HG03108 (cell line): ENCODE measurements around the gene C17orf100.

ENCODE experiments used
- ATAC-seq: cut with Tn5 transposase; IDR thresholded peaks from one replicate; pipeline ENCODE4 v1.9.1; 2021; ENCODE audit warnings: moderate library complexity; ENCODE audit not compliant: unreplicated experiment

C17orf100 gene

DNA sequence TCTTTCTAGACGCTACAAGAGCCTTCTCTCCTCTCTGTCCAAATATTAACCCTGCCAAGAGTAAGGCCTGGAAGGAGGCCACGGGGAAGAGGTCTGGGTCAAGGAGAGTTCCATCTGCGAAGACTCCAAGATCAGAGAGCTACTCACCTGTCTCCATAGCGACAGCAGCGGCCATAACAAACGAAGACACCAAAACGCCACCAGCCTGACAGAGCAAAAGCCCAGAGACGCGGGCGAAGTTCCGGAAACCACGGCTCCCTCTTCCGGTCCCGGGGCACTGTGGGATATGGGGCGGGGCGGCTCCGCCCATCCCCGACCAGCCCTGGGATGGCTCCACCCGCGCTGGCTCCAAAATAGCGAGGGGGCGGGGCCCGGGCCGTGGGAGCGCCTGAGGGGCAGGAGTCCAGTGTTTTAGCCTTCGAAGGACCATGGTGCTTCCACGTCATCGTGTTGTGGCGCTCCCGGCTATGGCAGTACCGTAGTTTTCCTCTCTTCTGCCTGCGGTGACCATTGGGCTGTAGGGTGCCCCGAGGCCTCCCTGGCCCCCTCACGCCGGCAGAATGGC is at the start of gene C17orf100, which contains the start of gene MED31:
C17orf100 (plus strand) TSS at position 409 of the 565 bp plus-strand sequence; CDS start at position 561, 152 bp downstream.
MED31 (minus strand) TSS at position 252 of the 565 bp plus-strand sequence; CDS start at position 175, 77 bp downstream.
- ATAC-seq, result peak; percentile 93

GRCh38 chr17:6602141-6602540 is 49.4 kb upstream of the C17orf100 start:
- ATAC-seq, result no peak

DNA sequence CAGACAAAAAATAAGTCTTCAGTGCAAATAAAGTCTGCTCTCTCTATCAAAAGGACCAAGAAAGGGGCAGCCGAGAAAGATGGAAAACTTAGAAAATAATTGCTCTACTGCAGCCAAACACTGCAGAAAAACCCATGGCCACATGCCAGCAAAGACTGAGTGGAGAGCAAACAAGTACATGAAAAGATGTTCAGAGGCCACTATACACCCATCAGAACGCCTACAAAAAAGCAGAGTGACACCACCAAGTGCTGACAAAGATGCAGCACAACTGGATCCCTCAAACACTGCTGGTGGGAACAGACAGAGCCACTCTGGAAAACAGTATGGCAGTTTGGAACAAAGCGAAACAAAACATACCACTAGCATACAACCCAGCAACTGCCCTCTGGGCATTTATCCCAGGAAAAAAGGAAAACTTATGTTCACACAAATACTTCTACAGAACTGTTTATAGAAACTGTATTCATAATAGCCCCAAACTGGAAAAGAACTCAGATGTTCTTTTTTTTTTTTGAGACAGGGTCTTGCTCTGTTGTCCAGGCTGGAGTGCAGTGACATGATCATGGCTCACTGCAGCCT is 47.7 kb upstream of the C17orf100 start:
- ATAC-seq, result no peak

DNA sequence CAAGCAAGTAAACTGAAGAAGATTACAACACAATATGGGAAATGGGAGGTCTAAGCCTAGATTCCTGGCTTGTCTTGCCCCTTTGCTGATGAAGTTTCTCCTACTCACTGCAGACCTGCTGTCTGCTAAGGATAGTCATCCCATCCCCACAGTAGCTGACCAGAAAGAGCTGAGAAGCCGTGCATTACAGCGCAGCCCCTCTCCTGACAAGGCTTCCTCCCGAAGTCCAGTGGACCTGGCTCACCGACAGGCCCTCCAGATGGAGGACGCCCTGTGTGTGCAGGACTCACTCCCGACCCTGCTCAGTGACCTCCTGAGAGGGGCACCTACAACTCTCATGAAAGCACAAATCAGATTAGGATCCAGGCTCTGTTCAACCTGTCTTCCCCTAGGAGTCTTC is 46.4 kb upstream of the C17orf100 start:
- no peak for ATAC-seq

- ATAC-seq, result no peak
Observed at GRCh38 chr17:6608321-6608720, 43.2 kb upstream of the C17orf100 start.

DNA sequence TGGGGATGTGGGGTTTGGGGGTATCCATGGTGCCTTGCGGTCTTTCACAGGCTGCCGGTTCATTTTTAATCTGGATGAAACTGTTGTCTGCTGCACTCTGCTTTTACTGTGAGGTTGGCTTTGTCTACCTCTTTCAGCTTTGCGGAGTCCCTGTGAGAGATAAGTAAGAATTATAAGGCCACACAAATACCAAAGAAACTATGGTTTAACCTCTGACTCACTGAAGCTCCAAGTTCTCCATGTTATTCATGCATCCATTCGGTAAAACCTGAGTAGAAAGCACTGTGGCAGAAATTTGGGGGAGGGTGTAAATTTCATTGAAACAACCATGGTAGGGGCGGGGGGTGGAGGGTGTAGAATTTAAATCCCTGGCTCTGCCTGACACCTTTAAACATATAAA is 41.6 kb upstream of the C17orf100 start:
- no peak for ATAC-seq

DNA sequence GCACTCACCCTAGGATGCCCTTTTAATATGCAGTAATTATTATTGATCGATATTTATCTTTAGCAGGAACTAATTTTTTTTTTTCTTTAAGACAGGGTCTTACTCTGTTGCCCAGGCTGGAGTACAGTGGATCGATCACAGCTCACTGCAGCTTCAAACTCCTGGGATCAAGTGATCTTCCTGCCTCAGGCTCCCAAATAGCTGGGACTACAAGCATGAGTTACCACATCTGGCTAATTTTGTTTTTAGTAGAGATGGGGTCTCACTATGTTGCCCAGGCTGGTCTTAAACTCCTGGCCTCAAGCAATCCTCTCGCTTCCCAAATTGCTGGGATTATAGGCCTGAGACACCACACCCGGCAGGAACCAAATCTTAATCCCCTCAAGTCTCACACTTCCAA is 40.3 kb upstream of the C17orf100 start:
- ATAC-seq, result no peak

GRCh38 chr17:6623941-6624340 is 27.6 kb upstream of the C17orf100 start:
- no peak for ATAC-seq

- ATAC-seq, result no peak
Observed at GRCh38 chr17:6626616-6627015, 24.9 kb upstream of the C17orf100 start.

GRCh38 chr17:6627019-6627418 is 24.5 kb upstream of the C17orf100 start:
- ATAC-seq, result no peak

GRCh38 chr17:6630390-6630789 is 21.2 kb upstream of the C17orf100 start:
- no peak for ATAC-seq

- ATAC-seq, result no peak
Observed at GRCh38 chr17:6632530-6632929, 19.0 kb upstream of the C17orf100 start.

- no peak for ATAC-seq
Observed at GRCh38 chr17:6633263-6633662, 18.3 kb upstream of the C17orf100 start.

- ATAC-seq, result no peak
Observed at GRCh38 chr17:6636105-6636504, 15.5 kb upstream of the C17orf100 start.

GRCh38 chr17:6636616-6637457 is 14.7 kb upstream of the C17orf100 start:
- no peak for ATAC-seq

- no peak for ATAC-seq
Observed at GRCh38 chr17:6637458-6637840, 14.1 kb upstream of the C17orf100 start.

DNA sequence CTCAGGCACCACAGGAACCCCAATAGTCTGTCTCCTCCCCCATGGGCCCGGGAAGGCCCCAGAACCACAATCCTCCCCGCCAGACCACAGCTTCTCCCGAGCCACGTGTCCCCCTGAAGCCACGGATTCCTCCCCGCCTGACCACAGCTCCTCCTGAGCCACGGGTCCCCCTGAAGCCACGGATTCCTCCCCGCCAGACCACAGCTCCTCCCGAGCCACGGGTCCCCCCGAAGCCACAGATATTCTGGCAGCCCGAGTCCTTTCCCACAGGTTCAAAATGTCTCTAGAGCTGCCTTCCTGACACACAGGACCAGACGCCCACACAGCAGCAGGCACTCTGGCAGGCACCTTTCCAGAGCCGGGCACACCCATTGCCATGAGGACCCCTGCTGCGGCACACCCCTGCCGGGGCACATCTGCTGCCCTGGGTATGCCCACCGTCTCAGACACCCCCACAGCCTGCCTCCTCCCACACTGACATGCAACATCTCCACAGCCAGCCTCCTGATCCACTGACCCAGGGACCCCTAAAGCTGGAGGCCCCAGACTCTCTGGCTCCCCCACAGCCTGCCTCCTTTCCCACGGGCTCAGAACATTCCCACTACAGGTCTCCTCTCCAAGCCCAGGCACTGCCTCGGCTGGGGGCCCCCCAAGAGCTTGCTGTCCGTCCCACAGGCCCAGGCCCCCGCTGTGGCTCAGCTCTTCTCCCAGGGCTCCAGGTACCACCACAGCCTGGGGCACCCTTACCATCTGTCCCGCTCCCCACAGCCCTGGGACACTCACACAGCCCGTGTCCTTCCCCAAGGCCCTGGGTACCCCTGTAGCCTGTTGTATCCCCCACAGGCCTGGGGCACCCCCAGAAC is 13.3 kb upstream of the C17orf100 start:
- ATAC-seq, result no peak

- no peak for ATAC-seq
Observed at GRCh38 chr17:6639014-6639585, 12.5 kb upstream of the C17orf100 start.

- no peak for ATAC-seq
Observed at GRCh38 chr17:6639586-6640535, 11.7 kb upstream of the C17orf100 start.
